Hepatocyte (in vitro differentiated cells): ENCODE results near the gene SSRP1. TPM values are rescaled to one million over a fixed set of nuclear protein-coding genes. Genes with fewer than 3 reads are reported as not detected.

Source experiments
- DNase-seq: peaks from one replicate; pipeline ENCODE4 v3.0.0-alpha.2; 2016; ENCODE audit warnings: low spot score
- H2AFZ ChIP-seq: fragments of 200-600 bp; sonication (generic); 2 replicates; pipeline ENCODE4 v1.6.0; 2016; ENCODE audit warnings: antibody characterized with exemption, mild to moderate bottlenecking
- H3K27ac ChIP-seq: fragments of 200-600 bp; sonication (generic); 2 replicates; pipeline ENCODE4 v1.5.1; 2016; ENCODE audit warnings: mild to moderate bottlenecking
- H3K27me3 ChIP-seq: fragments of 200-600 bp; sonication (generic); 2 replicates; pipeline ENCODE4 v1.6.1; 2016
- H3K36me3 ChIP-seq: fragments of 200-600 bp; sonication (generic); replicated peaks from 2 replicates; pipeline ENCODE4 v1.5.1; 2016; ENCODE audit warnings: low read depth; ENCODE audit not compliant: insufficient read depth
- H3K4me1 ChIP-seq: fragments of 200-600 bp; sonication (generic); 2 replicates; pipeline ENCODE4 v1.5.1; 2016; ENCODE audit warnings: mild to moderate bottlenecking, moderate library complexity; ENCODE audit not compliant: insufficient read depth
- H3K4me2 ChIP-seq: fragments of 200-600 bp; sonication (generic); 2 replicates; pipeline ENCODE4 v1.6.0; 2016
- H3K4me3 ChIP-seq: fragments of 200-600 bp; sonication (generic); 2 replicates; pipeline ENCODE4 v1.5.1; 2016; ENCODE audit warnings: mild to moderate bottlenecking
- H3K79me2 ChIP-seq: fragments of 200-600 bp; sonication (generic); 2 replicates; pipeline ENCODE4 v1.6.0; 2017; ENCODE audit warnings: mild to moderate bottlenecking
- H3K9me2 ChIP-seq: fragments of 200-600 bp; sonication (generic); replicated peaks from 2 replicates; pipeline ENCODE4 v1.6.0; 2017; ENCODE audit warnings: mild to moderate bottlenecking; ENCODE audit not compliant: insufficient read depth
- H3K9me3 ChIP-seq: fragments of 200-600 bp; sonication (generic); 2 replicates; pipeline ENCODE4 v1.5.1; 2016; ENCODE audit warnings: low read depth, mild to moderate bottlenecking
- H4K20me1 ChIP-seq: fragments of 200-600 bp; sonication (generic); 2 replicates; pipeline ENCODE4 v1.6.0; 2016; ENCODE audit warnings: mild to moderate bottlenecking; ENCODE audit not compliant: insufficient read depth, poor library complexity, severe bottlenecking
- CTCF ChIP-seq: fragments of 200-600 bp; sonication (generic); IDR thresholded peaks from 2 replicates; pipeline ENCODE4 v1.5.1; 2016; ENCODE audit warnings: antibody characterized with exemption, mild to moderate bottlenecking; ENCODE audit not compliant: poor library complexity
- EZH2 ChIP-seq: fragments of 200-600 bp; sonication (generic); IDR thresholded peaks from 2 replicates; pipeline ENCODE4 v1.6.1; 2016; ENCODE audit warnings: antibody characterized with exemption, mild to moderate bottlenecking, borderline replicate concordance
- EZH2phosphoT487 ChIP-seq: fragments of 200-600 bp; sonication (generic); IDR thresholded peaks from one replicate; pipeline ENCODE4 v1.6.1; 2018; ENCODE audit warnings: antibody characterized with exemption, mild to moderate bottlenecking, low read depth, moderate library complexity; ENCODE audit not compliant: unreplicated experiment, severe bottlenecking
- WGBS: methylation state at CpG from one replicate; pipeline ENCODE4 v1.1.6; 2016; ENCODE audit warnings: low lambda C conversion rate; ENCODE audit errors: missing lambda C conversion rate; 5-methylcytosine and 5-hydroxymethylcytosine counted together
- polyA plus RNA-seq: library from polyadenylated mRNA; unstranded; fragments of >200 nt; fragmentation: Nextera tagmentation; extraction: Ambion mirVana; gene quantifications from 2 replicates; pipeline ENCODE4 v1.2.1, GENCODE V29; 2016
- total RNA-seq: library from RNA; depleted of rRNA; stranded (reverse); fragments of >200 nt; gene quantifications from 2 replicates; pipeline ENCODE4 v1.2.3, GENCODE V29; 2014

Gene SSRP1
- total and polyA plus RNA-seq, 2 experiments from 2014 or later = 34.0 to 64.6 TPM

GRCh38 chr11:57323855-57324153 is 11.9 kb downstream of the SSRP1 start:
- no peak for DNase-seq
- 6% methylated on average over 9 of the region's 9 CpGs for WGBS
- peak overlapping the region; percentile 95 for H3K4me2 ChIP-seq
- H3K27ac ChIP-seq = peak overlapping the region; percentile 95
- peaks cover 14% of the 10 kb centered on the region for H4K20me1 ChIP-seq
- peak overlapping the region; percentile 36 for H2AFZ ChIP-seq
- peaks cover 38% of the 10 kb centered on the region for H3K4me1 ChIP-seq
- no peaks in the 10 kb centered on the region for H3K9me2 ChIP-seq
- TF ChIP-seq EZH2phosphoT487 (no peak), CTCF (no peak), EZH2 (no peak)
- H3K9me3 ChIP-seq = no peaks in the 10 kb centered on the region
- H3K27me3 ChIP-seq = no peaks in the 10 kb centered on the region
- no peaks in the 10 kb centered on the region for H3K36me3 ChIP-seq
- peak overlapping the region; percentile 88 for H3K4me3 ChIP-seq
- H3K79me2 ChIP-seq = peaks cover 46% of the 10 kb centered on the region

- peak; percentile 49 for DNase-seq
- no peaks in the 10 kb centered on the region for H3K36me3 ChIP-seq
- peak overlapping the region; percentile 95 for H3K4me2 ChIP-seq
- H2AFZ ChIP-seq = no peak overlapping the region
- peaks cover 43% of the 10 kb centered on the region for H3K4me1 ChIP-seq
- H3K27ac ChIP-seq = peak overlapping the region; percentile 95
- H3K9me2 ChIP-seq = no peaks in the 10 kb centered on the region
- H4K20me1 ChIP-seq = peaks cover 18% of the 10 kb centered on the region
- TF ChIP-seq EZH2 = no peak
- no peak for TF ChIP-seq CTCF
- no peak for TF ChIP-seq EZH2phosphoT487
- H3K9me3 ChIP-seq = no peaks in the 10 kb centered on the region
- H3K79me2 ChIP-seq = peaks cover 51% of the 10 kb centered on the region
- H3K4me3 ChIP-seq = peak overlapping the region; percentile 88
- H3K27me3 ChIP-seq = no peaks in the 10 kb centered on the region
- 54% methylated on average over 3 of the region's 3 CpGs for WGBS
Observed at GRCh38 chr11:57323167-57323854, 12.4 kb downstream of the SSRP1 start.

GRCh38 chr11:57322256-57323166 is 13.2 kb downstream of the SSRP1 start:
- DNase-seq = peak; percentile 96
- Histone ChIP-seq H3K79me2 (peaks cover 59% of the 10 kb centered on the region), H3K9me2 (no peaks in the 10 kb centered on the region), H2AFZ (no peak overlapping the region), H3K9me3 (no peaks in the 10 kb centered on the region), H3K4me1 (peaks cover 44% of the 10 kb centered on the region), H3K36me3 (peaks cover 2% of the 10 kb centered on the region), H3K27ac (peak overlapping the region; percentile 95), H3K4me2 (peak overlapping the region; percentile 95), H4K20me1 (peaks cover 26% of the 10 kb centered on the region), H3K4me3 (no peak overlapping the region), H3K27me3 (no peaks in the 10 kb centered on the region)
- TF ChIP-seq CTCF (no peak), EZH2 (no peak), EZH2phosphoT487 (no peak)
- 20% methylated on average over 12 of the region's 13 CpGs for WGBS
